HPDE6-E6E7 (cell line): ENCODE results near the gene MACO1.

ENCODE experiments used
- DNase-seq: peaks from one replicate; pipeline ENCODE4 v3.0.0; 2011; ENCODE audit warnings: missing footprints; ENCODE audit errors: extremely low spot score

MACO1 gene

GRCh38 chr1:25543005-25543424 is 112.3 kb downstream of the MACO1 start:
- no peak for DNase-seq

- peak; percentile 73 for DNase-seq
Measured at GRCh38 chr1:25543425-25544242, 112.9 kb downstream of the MACO1 start, which contains the start of gene LDLRAP1. TSS of gene LDLRAP1 (plus strand) at chr1:25543606. CDS start at chr1:25543699, 93 bp downstream.

GRCh38 chr1:25544243-25544764 is 113.6 kb downstream of the MACO1 start:
- DNase-seq, result no peak

GRCh38 chr1:25544819-25545218 is 114.1 kb downstream of the MACO1 start:
- no peak for DNase-seq

- no peak for DNase-seq
Measured at GRCh38 chr1:25545767-25546166, 115.1 kb downstream of the MACO1 start.

GRCh38 chr1:25546193-25546592 is 115.5 kb downstream of the MACO1 start:
- DNase-seq, result no peak

- no peak for DNase-seq
Measured at GRCh38 chr1:25548601-25549000, 117.9 kb downstream of the MACO1 start.

GRCh38 chr1:25549273-25550154 is 118.8 kb downstream of the MACO1 start:
- DNase-seq, result peak; percentile 89
